ENCODE data around the gene APLP2.
"Not testable (repeated sequence)": the region's sequence is repeated elsewhere in the genome, so short reads cannot be mapped to it uniquely, and the experiment has no call there.

APLP2 gene

GRCh38 chr11:130094614-130095013 is 24.9 kb downstream of the APLP2 start:
- Mint-ChIP-seq H3K9me3 (no peaks in the 10 kb centered on the region), H3K27me3 (no peaks in the 10 kb centered on the region), H3K36me3 (no peaks in the 10 kb centered on the region), H3K27ac (no peak overlapping the region), H3K4me3 (no peak overlapping the region), H3K4me1 (peaks cover 13% of the 10 kb centered on the region)
- no peak for ATAC-seq

GRCh38 chr11:130095326-130095725 is 25.6 kb downstream of the APLP2 start:
- no peaks in the 10 kb centered on the region for H3K9me3 Mint-ChIP-seq
- no peak overlapping the region for H3K4me3 Mint-ChIP-seq
- no peak for ATAC-seq
- no peak overlapping the region for H3K27ac Mint-ChIP-seq
- H3K4me1 Mint-ChIP-seq, result peaks cover 13% of the 10 kb centered on the region
- H3K27me3 Mint-ChIP-seq, result no peaks in the 10 kb centered on the region
- no peaks in the 10 kb centered on the region for H3K36me3 Mint-ChIP-seq

- H3K9me3 Mint-ChIP-seq, result no peaks in the 10 kb centered on the region
- no peak for ATAC-seq
Observed at GRCh38 chr11:130096042-130096441, 26.3 kb downstream of the APLP2 start.

GRCh38 chr11:130096823-130097222 is 27.1 kb downstream of the APLP2 start:
- Mint-ChIP-seq H3K36me3 (no peaks in the 10 kb centered on the region), H3K4me3 (no peak overlapping the region), H3K27ac (no peak overlapping the region), H3K9me3 (no peaks in the 10 kb centered on the region), H3K27me3 (no peaks in the 10 kb centered on the region), H3K4me1 (peaks cover 13% of the 10 kb centered on the region)
- no peak for ATAC-seq

More at GRCh38 chr11:130096042-130096441, 26.3 kb downstream of the APLP2 start:
- Mint-ChIP-seq H3K27ac (no peak overlapping the region), H3K4me1 (peaks cover 13% of the 10 kb centered on the region), H3K27me3 (no peaks in the 10 kb centered on the region), H3K36me3 (no peaks in the 10 kb centered on the region), H3K4me3 (no peak overlapping the region)

- H3K4me3 Mint-ChIP-seq, result no peak overlapping the region
- H3K4me1 Mint-ChIP-seq, result peaks cover 13% of the 10 kb centered on the region
- H3K27me3 Mint-ChIP-seq, result no peaks in the 10 kb centered on the region
- no peak overlapping the region for H3K27ac Mint-ChIP-seq
- no peak for ATAC-seq
- no peaks in the 10 kb centered on the region for H3K9me3 Mint-ChIP-seq
- no peaks in the 10 kb centered on the region for H3K36me3 Mint-ChIP-seq
Observed at GRCh38 chr11:130097285-130097684, 27.6 kb downstream of the APLP2 start.

GRCh38 chr11:130099356-130099755 is 29.7 kb downstream of the APLP2 start:
- no peaks in the 10 kb centered on the region for H3K9me3 Mint-ChIP-seq
- H3K27me3 Mint-ChIP-seq, result no peaks in the 10 kb centered on the region
- H3K36me3 Mint-ChIP-seq, result no peaks in the 10 kb centered on the region
- no peak for ATAC-seq
- no peak overlapping the region for H3K27ac Mint-ChIP-seq
- no peak overlapping the region for H3K4me3 Mint-ChIP-seq
- H3K4me1 Mint-ChIP-seq, result peaks cover 11% of the 10 kb centered on the region

- Mint-ChIP-seq H3K27me3 (no peaks in the 10 kb centered on the region), H3K27ac (no peak overlapping the region), H3K4me1 (no peaks in the 10 kb centered on the region), H3K9me3 (no peaks in the 10 kb centered on the region), H3K36me3 (no peaks in the 10 kb centered on the region), H3K4me3 (no peak overlapping the region)
- ATAC-seq, result no peak
Observed at GRCh38 chr11:130100381-130101095, 30.8 kb downstream of the APLP2 start.

GRCh38 chr11:130101661-130102060 is 32.0 kb downstream of the APLP2 start:
- H3K27me3 Mint-ChIP-seq, result no peaks in the 10 kb centered on the region
- H3K4me3 Mint-ChIP-seq, result no peak overlapping the region
- no peak for ATAC-seq
- peaks cover 5% of the 10 kb centered on the region for H3K36me3 Mint-ChIP-seq
- H3K4me1 Mint-ChIP-seq, result peaks cover 7% of the 10 kb centered on the region
- no peak overlapping the region for H3K27ac Mint-ChIP-seq
- no peaks in the 10 kb centered on the region for H3K9me3 Mint-ChIP-seq

- Mint-ChIP-seq H3K9me3 (no peaks in the 10 kb centered on the region), H3K4me1 (peaks cover 7% of the 10 kb centered on the region), H3K27me3 (no peaks in the 10 kb centered on the region), H3K27ac (no peak overlapping the region), H3K36me3 (peaks cover 10% of the 10 kb centered on the region), H3K4me3 (no peak overlapping the region)
- ATAC-seq, result no peak
Observed at GRCh38 chr11:130102301-130103249, 32.9 kb downstream of the APLP2 start.

GRCh38 chr11:130103296-130103814 is 33.7 kb downstream of the APLP2 start:
- no peak overlapping the region for H3K27ac Mint-ChIP-seq
- ATAC-seq, result no peak
- peaks cover 13% of the 10 kb centered on the region for H3K36me3 Mint-ChIP-seq
- H3K4me1 Mint-ChIP-seq, result peaks cover 7% of the 10 kb centered on the region
- H3K27me3 Mint-ChIP-seq, result no peaks in the 10 kb centered on the region
- H3K9me3 Mint-ChIP-seq, result no peaks in the 10 kb centered on the region
- H3K4me3 Mint-ChIP-seq, result no peak overlapping the region

- Mint-ChIP-seq H3K27me3 (no peaks in the 10 kb centered on the region), H3K4me1 (peaks cover 7% of the 10 kb centered on the region), H3K4me3 (no peak overlapping the region), H3K9me3 (no peaks in the 10 kb centered on the region), H3K36me3 (peaks cover 26% of the 10 kb centered on the region), H3K27ac (no peak overlapping the region)
- no peak for ATAC-seq
Observed at GRCh38 chr11:130106381-130106780, 36.7 kb downstream of the APLP2 start.

GRCh38 chr11:130108671-130109070 is 39.0 kb downstream of the APLP2 start:
- not testable (repeated sequence) for H3K4me3 Mint-ChIP-seq, H3K27ac Mint-ChIP-seq, H3K4me1 Mint-ChIP-seq, H3K27me3 Mint-ChIP-seq, ATAC-seq, H3K9me3 Mint-ChIP-seq
- H3K36me3 Mint-ChIP-seq, result peaks cover 43% of the 10 kb centered on the region

- no peak for ATAC-seq
- Mint-ChIP-seq H3K9me3 (no peaks in the 10 kb centered on the region), H3K36me3 (peaks cover 43% of the 10 kb centered on the region), H3K4me3 (no peak overlapping the region), H3K27me3 (no peaks in the 10 kb centered on the region), H3K27ac (no peak overlapping the region), H3K4me1 (peaks cover 7% of the 10 kb centered on the region)
Observed at GRCh38 chr11:130109386-130109785, 39.7 kb downstream of the APLP2 start.

- ATAC-seq, result no peak
- Mint-ChIP-seq H3K36me3 (peaks cover 43% of the 10 kb centered on the region), H3K4me1 (peaks cover 7% of the 10 kb centered on the region), H3K4me3 (no peak overlapping the region), H3K27me3 (no peaks in the 10 kb centered on the region), H3K9me3 (no peaks in the 10 kb centered on the region), H3K27ac (no peak overlapping the region)
Observed at GRCh38 chr11:130110339-130111108, 40.8 kb downstream of the APLP2 start.

Measured in stimulated activated memory B cell treated with anti-CD40 and anti-IgM and Interleukin-4, amounts not matched to agents 10 μg/mL and 1 μg/mL and 100 μg/mL, for 72 hours (primary cell).